ENCODE data around the gene ABHD1. TPM values are rescaled to one million over a fixed set of nuclear protein-coding genes. Genes with fewer than 3 reads are reported as not detected.
A peak's percentile ranks its signal among the peaks of the same experiment; 100 is the strongest.
"Not testable (repeated sequence)": the region's sequence is repeated elsewhere in the genome, so short reads cannot be mapped to it uniquely, and the experiment has no call there.

ABHD1 gene
- not detected in 2 replicates for total RNA-seq

DNA sequence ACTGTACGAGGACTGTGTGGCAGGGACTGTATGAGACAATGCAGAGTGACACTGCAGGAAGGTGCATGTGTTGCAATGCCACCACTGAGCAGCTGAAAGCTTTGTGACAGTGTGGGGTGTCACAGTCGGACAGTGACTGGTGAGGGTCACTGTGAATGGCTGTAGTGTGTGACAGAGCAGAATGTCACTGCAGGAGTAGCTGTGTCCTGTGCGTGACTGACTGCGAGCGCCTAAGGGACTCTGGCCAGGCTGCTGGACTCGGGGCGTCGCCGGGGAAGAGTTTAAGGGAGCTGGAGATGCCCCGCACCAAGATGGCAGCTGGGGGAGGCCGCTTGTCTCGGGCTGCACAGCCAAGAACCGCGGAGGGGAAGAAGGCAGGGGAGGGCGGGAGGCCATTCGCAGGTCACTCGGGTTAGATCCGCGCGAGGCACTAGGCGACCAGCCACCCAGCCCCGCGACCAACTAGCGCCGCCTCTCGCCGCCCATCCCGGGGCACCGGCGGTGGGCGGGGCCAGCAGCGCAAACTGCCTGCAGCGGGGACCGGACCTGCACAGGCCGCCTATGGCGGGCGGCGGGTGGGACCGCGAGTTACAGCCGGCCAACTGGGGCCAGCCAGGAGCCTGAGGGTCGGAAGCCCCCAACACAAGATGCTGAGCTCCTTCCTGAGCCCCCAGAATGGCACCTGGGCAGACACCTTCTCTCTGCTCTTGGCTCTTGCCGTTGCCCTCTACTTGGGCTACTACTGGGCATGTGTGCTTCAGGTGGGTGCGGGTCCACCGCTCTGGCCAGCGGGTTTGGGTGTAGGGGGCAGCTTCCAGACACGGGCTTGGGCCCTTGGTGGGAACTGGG, at the start of gene ABHD1:
Gene ABHD1 (plus strand): TSS at position 514 of the 849 bp plus-strand sequence. CDS start 134 bp downstream, at position 648.
- DNase-seq (ENCODE audit: low read depth, low spot score): no peak

- DNase-seq (ENCODE audit: low read depth, low spot score): no peak
Measured at GRCh38 chr2:27074738-27075565, 48.7 kb upstream of the ABHD1 start.

- DNase-seq (ENCODE audit: low read depth, low spot score): not testable (repeated sequence)
Measured at GRCh38 chr2:27075566-27075871, 48.1 kb upstream of the ABHD1 start.

GRCh38 chr2:27076323-27076722, 47.3 kb upstream of the ABHD1 start:
- DNase-seq (ENCODE audit: low read depth, low spot score): no peak

DNA sequence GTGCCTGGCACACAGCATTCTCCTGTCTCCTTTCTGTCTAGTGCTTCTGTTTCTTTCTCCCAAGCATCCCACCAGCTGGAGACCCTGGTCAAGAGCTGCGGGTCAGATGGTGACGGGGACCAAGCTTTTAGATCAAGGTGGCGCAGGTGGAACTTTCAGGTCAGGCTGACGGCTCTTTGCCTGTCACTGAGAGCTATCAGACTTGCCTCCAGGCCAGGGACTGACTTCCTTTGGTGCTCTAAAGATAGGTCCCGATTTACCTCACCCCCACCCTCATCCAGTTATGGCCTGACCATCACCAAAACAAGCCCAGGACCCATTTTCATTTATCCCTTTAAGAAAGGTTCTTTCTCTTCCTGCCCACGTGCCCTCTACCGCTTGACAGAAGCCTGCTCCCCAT, 46.4 kb upstream of the ABHD1 start:
- DNase-seq (ENCODE audit: low read depth, low spot score): no peak

GRCh38 chr2:27078267-27079194, 45.1 kb upstream of the ABHD1 start, which contains the start of gene EMILIN1:
Gene EMILIN1 (plus strand): TSS chr2:27078615. CDS start chr2:27079066, 451 bp downstream.
- no peak for DNase-seq (ENCODE audit: low read depth, low spot score)

GRCh38 chr2:27079233-27080139, 44.1 kb upstream of the ABHD1 start:
- DNase-seq (ENCODE audit: low read depth, low spot score): no peak

GRCh38 chr2:27080140-27080469, 43.5 kb upstream of the ABHD1 start:
- DNase-seq (ENCODE audit: low read depth, low spot score): no peak

DNA sequence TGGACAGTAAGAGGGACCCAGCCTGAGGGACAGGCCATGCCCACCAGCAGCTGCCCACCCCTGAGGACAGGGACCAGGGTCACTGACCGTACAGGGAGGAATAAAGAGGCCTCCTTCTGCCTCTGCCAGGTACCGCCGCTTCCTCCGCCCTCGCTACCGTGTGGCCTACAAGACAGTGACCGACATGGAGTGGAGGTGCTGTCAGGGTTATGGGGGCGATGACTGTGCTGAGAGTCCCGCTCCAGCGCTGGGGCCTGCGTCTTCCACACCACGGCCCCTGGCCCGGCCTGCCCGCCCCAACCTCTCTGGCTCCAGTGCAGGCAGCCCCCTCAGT, 43.0 kb upstream of the ABHD1 start:
- DNase-seq (ENCODE audit: low read depth, low spot score): no peak

DNA sequence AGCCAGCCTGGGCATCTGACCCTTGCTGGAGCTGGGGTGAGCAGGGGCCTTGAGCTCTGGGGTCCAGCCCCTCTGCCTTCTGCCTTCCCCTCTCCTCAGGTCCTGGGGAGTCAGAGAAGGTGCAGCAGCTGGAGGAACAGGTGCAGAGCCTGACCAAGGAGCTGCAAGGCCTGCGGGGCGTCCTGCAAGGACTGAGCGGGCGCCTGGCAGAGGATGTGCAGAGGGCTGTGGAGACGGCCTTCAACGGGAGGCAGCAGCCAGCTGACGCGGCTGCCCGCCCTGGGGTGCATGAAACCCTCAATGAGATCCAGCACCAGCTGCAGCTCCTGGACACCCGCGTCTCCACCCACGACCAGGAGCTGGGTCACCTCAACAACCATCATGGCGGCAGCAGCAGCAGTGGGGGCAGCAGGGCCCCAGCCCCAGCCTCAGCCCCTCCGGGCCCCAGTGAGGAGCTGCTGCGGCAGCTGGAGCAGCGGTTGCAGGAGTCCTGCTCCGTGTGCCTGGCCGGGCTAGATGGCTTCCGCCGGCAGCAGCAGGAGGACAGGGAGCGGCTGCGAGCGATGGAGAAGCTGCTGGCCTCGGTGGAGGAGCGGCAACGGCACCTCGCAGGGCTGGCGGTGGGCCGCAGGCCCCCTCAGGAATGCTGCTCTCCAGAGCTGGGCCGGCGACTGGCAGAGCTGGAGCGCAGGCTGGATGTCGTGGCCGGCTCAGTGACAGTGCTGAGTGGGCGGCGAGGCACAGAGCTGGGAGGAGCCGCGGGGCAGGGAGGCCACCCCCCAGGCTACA, 41.4 kb upstream of the ABHD1 start:
- DNase-seq (ENCODE audit: low read depth, low spot score): no peak

DNA sequence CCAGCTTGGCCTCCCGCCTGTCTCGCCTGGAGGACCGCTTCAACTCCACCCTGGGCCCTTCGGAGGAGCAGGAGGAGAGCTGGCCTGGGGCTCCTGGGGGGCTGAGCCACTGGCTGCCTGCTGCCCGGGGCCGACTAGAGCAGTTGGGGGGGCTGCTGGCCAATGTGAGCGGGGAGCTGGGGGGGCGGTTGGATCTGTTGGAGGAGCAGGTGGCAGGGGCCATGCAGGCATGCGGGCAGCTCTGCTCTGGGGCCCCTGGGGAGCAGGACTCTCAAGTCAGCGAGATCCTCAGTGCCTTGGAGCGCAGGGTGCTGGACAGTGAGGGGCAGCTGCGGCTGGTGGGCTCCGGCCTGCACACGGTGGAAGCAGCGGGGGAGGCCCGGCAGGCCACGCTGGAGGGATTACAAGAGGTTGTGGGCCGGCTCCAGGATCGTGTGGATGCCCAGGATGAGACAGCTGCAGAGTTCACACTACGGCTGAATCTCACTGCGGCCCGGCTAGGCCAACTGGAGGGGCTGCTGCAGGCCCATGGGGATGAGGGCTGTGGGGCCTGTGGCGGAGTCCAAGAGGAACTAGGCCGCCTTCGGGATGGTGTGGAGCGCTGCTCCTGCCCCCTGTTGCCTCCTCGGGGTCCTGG, 40.7 kb upstream of the ABHD1 start:
- DNase-seq (ENCODE audit: low read depth, low spot score): no peak

- DNase-seq (ENCODE audit: low read depth, low spot score): no peak
Measured at GRCh38 chr2:27083410-27084296, 40.0 kb upstream of the ABHD1 start.

- DNase-seq (ENCODE audit: low read depth, low spot score): no peak
Measured at GRCh38 chr2:27084297-27085061, 39.1 kb upstream of the ABHD1 start.

- no peak for DNase-seq (ENCODE audit: low read depth, low spot score)
Measured at GRCh38 chr2:27085062-27085672, 38.4 kb upstream of the ABHD1 start.

DNA sequence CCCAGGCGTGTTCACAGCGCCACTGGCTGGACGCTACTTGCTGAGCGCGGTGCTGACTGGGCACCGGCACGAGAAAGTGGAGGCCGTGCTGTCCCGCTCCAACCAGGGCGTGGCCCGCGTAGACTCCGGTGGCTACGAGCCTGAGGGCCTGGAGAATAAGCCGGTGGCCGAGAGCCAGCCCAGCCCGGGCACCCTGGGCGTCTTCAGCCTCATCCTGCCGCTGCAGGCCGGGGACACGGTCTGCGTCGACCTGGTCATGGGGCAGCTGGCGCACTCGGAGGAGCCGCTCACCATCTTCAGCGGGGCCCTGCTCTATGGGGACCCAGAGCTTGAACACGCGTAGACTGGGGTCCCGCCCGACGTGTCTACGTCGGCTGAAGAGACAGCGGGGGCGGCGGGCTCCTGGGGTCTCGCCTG, 37.9 kb upstream of the ABHD1 start:
- no peak for DNase-seq (ENCODE audit: low read depth, low spot score)

DNA sequence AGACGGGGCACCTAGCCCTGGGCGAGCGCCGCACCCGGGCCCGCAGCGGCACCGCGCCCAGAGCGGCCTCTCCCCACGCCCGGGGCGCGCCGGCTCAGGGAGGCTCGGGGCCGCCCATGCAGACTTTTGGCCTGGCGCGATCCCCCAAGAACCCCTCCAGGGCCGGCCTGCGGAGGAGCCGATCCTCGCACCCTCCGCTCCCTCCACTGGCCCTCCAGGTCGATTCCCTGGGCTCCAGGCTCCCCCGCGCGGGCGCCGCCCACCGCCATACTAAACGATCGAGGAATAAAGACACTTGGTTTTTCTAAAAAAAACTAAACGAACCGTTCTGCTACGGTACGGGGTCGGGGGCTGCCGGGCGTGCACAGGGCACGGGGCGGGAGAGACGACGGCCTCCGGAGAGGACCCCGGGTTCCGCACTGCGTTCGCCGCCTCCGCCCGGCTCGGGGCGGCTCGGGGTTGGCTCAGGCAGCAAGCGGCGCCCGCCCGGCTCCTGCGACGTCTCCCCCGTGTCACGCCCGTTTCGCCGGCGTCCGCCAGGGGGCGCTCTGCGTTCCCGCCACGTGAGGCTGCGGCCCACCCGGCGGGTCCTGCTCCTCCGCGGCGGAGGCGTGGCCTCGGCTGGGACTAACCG, 37.4 kb upstream of the ABHD1 start:
- peak; percentile 65 for DNase-seq (ENCODE audit: low read depth, low spot score)
